Measurements from ENCODE around the gene ZAP70.

ZAP70 gene

DNA sequence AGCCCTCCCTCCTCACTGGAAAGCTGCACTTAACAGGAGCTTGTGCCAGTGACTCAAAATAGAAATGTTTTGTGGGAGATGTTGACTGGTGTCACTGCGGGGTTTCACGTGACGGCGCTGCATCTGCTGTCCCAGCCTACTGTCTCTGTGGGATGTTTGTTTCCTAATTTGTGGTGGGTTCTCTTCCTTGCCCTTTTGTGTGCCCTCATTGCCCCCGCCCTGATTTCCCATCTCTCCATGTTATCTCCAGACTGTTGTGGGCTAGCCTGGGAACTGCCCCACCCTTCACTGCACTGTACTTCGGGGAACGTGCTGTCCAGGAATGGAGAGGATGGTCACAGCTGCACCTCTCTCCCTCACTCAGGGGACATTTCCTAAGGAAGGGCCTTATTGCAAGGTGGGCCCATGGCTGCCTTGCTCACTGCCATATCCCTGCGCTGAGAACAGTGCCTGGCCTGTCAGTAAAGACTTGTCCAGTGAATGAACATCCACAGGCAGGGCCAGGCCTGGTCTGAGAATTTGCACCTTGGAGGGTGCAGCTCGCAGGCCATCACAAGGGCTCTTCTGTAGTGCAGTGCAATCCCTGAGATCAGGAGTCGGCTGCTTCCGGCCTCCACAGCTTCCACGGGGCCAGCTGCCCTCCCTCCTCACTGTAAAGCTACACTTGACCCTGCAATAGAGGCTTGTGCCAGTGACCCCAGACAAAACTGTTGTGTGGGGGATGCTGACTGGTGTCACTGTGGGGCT, 18.1 kb downstream of the ZAP70 start:
- CTCF ChIA-PET = interaction anchor here (0.6 to 1.5 kb wide), 2 partner anchors 8 to 747 kb away, joined by 3 read pairs; no protein-coding TSS in a partner anchor
- TF ChIP-seq, protein P1, sequence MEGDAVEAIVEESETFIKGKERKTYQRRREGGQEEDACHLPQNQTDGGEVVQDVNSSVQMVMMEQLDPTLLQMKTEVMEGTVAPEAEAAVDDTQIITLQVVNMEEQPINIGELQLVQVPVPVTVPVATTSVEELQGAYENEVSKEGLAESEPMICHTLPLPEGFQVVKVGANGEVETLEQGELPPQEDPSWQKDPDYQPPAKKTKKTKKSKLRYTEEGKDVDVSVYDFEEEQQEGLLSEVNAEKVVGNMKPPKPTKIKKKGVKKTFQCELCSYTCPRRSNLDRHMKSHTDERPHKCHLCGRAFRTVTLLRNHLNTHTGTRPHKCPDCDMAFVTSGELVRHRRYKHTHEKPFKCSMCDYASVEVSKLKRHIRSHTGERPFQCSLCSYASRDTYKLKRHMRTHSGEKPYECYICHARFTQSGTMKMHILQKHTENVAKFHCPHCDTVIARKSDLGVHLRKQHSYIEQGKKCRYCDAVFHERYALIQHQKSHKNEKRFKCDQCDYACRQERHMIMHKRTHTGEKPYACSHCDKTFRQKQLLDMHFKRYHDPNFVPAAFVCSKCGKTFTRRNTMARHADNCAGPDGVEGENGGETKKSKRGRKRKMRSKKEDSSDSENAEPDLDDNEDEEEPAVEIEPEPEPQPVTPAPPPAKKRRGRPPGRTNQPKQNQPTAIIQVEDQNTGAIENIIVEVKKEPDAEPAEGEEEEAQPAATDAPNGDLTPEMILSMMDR (conservative IDR thresholded peaks at IDR 0.05; ENCODE audit: low read depth) = no peak
- DNase-seq (ENCODE audit: low spot score) = no peak
- POLR2A ChIA-PET (ENCODE audit: low non-redundant PET) = no interaction called here
- H3K27ac ChIP-seq = no peak overlapping the region

DNA sequence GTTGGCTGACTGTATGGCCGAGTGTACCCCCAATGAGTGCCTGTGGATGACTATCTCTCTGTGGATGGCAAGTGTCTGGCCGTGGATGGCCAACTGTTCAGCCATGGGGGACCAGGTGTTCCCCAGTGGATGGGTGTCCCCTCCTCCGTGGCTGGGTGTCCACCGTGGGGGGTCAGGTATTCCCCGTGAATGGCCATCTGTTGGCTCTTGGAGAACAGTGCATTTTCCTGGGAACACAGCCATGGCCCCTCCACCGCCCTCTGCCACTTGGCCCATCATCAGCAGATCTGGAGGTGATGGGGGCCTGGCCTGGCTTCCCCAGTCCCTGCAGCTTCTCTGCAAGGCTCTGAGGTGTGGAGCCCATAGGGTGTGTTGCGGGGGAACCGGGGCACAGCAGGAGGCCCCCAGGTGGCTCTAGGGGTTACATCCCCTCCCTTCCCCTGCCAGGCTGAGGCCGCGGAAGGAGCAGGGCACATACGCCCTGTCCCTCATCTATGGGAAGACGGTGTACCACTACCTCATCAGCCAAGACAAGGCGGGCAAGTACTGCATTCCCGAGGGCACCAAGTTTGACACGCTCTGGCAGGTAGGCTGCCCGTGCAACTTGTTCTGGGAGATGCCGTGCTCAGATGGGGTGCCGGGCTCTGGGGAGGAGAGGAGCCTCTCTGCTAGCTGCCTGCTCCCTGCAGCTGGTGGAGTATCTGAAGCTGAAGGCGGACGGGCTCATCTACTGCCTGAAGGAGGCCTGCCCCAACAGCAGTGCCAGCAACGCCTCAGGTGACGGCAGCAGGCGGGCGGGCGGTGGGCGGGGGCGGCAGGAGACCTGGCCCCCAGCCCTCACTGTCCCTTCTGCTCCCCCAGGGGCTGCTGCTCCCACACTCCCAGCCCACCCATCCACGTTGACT, 19.3 kb downstream of the ZAP70 start:
- CTCF ChIA-PET = no interaction called here
- no peak for DNase-seq (ENCODE audit: low spot score)
- TF ChIP-seq, protein P1 (conservative IDR thresholded peaks at IDR 0.05; ENCODE audit: low read depth) = no peak
- POLR2A ChIA-PET (ENCODE audit: low non-redundant PET) = no interaction called here
- no peak overlapping the region for H3K27ac ChIP-seq

DNA sequence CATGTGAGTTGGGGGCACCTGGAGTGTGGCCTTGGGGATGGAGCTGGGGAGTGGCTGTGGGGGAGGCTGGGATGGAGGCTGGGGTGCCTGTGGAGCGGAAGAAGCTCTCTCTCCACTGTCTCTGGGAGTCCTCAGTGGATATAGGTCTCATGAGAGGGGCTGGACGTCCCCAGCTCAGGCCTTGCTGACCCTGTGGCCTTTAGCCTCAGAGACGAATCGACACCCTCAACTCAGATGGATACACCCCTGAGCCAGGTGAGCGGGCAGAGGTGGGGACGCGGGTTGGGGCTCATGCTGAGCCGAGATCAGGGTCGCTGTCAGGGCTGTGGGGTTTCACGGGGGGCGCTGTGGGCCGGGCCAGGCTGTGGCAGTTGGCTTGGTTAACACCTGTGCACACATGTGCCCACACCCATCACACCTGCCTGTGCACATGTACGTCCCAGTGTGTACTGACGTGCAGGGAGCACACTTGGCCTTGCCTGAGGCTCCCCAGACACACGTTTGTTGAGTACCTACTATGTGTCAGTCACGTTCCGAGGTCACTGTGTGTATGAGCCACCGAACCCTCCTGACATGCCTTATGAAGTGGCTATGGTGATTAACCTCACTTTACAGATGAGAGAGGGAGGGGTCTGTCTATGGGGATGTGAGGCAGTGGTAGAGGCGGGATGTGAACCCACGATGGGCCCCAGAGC, 20.1 kb downstream of the ZAP70 start:
- ChIA-PET POLR2A (ENCODE audit: low non-redundant PET) (no interaction called here), CTCF (no interaction called here)
- no peak overlapping the region for H3K27ac ChIP-seq
- no peak for DNase-seq (ENCODE audit: low spot score)
- TF ChIP-seq, protein P1 (conservative IDR thresholded peaks at IDR 0.05; ENCODE audit: low read depth) = no peak

DNA sequence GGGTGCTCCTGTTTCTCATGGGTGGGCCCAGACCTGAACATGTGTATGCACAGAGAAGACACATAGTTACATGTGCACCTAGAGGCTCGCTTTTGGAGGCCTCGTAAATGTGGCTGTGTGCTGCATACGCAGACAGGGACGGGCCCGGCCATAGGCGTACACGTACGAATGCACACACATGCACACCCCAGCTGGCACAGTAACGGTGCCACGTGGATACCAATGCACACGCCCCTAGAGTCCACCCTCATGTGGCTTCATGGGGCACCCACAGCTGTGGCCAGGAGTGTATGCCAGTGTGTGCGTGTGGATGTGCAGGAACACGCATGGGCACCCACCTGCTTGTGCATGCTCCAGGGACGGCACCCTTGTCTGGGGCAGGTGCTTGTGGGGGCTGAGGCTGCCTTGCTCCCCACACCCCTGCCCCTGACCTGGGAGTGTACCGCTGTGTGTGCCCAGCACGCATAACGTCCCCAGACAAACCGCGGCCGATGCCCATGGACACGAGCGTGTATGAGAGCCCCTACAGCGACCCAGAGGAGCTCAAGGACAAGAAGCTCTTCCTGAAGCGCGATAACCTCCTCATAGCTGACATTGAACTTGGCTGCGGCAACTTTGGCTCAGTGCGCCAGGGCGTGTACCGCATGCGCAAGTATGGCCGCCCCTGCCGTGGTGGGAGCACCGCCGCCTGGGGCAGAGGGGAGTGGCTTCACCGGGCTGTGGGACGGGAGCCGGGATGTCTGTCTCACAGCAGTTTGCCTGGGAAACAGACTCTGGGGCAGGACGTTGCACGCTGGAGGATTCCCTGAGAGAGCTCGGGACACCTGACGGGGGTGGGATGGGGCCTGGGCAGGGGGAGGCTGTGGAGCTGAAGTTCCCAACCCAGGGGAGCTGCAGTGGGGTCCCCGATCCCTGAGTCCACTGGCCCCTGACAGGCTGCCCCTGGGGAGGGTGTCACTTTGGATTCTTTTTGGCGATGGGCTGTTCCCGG, 21.0 kb downstream of the ZAP70 start:
- no peak overlapping the region for H3K27ac ChIP-seq
- ChIA-PET POLR2A (ENCODE audit: low non-redundant PET) (no interaction called here), CTCF (no interaction called here)
- TF ChIP-seq, protein P1 (conservative IDR thresholded peaks at IDR 0.05; ENCODE audit: low read depth) = no peak
- DNase-seq (ENCODE audit: low spot score) = no peak

DNA sequence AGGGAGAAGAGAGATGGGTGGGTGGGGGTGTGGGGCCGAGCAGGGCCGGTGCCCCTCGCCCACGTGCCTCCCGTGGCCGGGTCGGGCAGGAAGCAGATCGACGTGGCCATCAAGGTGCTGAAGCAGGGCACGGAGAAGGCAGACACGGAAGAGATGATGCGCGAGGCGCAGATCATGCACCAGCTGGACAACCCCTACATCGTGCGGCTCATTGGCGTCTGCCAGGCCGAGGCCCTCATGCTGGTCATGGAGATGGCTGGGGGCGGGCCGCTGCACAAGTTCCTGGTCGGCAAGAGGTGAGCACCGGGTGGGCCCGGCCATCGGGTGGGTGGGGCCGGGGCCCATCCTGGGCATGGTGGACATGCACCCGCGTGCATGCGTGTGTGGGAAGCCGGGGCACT, 21.8 kb downstream of the ZAP70 start:
- DNase-seq (ENCODE audit: low spot score) = no peak
- ChIA-PET CTCF (no interaction called here), POLR2A (ENCODE audit: low non-redundant PET) (no interaction called here)
- no peak overlapping the region for H3K27ac ChIP-seq
- TF ChIP-seq, protein P1 (conservative IDR thresholded peaks at IDR 0.05; ENCODE audit: low read depth) = no peak

Measured in RWPE1 (cell line).